Osteocyte (in vitro differentiated cells): Measurements from ENCODE around the gene SMPD4. TPM values are rescaled to one million over a fixed set of nuclear protein-coding genes. Genes with fewer than 3 reads are reported as not detected.
"Not testable (repeated sequence)": the region's sequence is repeated elsewhere in the genome, so short reads cannot be mapped to it uniquely, and the experiment has no call there.

Experiments
- DNase-seq: peaks from one replicate; pipeline ENCODE4 v3.0.0; 2021; ENCODE audit warnings: mixed read lengths; ENCODE audit not compliant: unreplicated experiment; ENCODE audit errors: extremely low spot score
- H3K27ac Mint-ChIP-seq: one replicate; pipeline ENCODE4 v1.8.0; 2021; ENCODE audit warnings: mild to moderate bottlenecking, mixed read lengths; ENCODE audit not compliant: unreplicated experiment
- H3K27me3 Mint-ChIP-seq: one replicate; pipeline ENCODE4 v1.8.0; 2021; ENCODE audit warnings: mixed read lengths; ENCODE audit not compliant: unreplicated experiment
- H3K36me3 Mint-ChIP-seq: one replicate; pipeline ENCODE4 v1.8.0; 2021; ENCODE audit warnings: mixed read lengths; ENCODE audit not compliant: unreplicated experiment
- H3K4me1 Mint-ChIP-seq: one replicate; pipeline ENCODE4 v1.8.0; 2021; ENCODE audit warnings: mixed read lengths; ENCODE audit not compliant: unreplicated experiment
- H3K4me3 Mint-ChIP-seq: one replicate; pipeline ENCODE4 v1.8.0; 2021; ENCODE audit warnings: mild to moderate bottlenecking, moderate library complexity, mixed read lengths; ENCODE audit not compliant: unreplicated experiment
- H3K9me3 Mint-ChIP-seq: one replicate; pipeline ENCODE4 v1.8.0; 2021; ENCODE audit warnings: mixed read lengths; ENCODE audit not compliant: unreplicated experiment
- CTCF ChIP-seq: fragments of 200-600 bp; sonication (generic); IDR thresholded peaks from 2 replicates; pipeline ENCODE4 v1.5.0; 2021; ENCODE audit warnings: antibody characterized with exemption, mild to moderate bottlenecking, moderate library complexity
- total RNA-seq: library from RNA; stranded (reverse); gene quantifications from 2 replicates; pipeline ENCODE4 v1.2.1, GENCODE V29; 2021

The SMPD4 gene
- total RNA-seq, 1 donor from 2014 or later = 64.8 TPM

DNA sequence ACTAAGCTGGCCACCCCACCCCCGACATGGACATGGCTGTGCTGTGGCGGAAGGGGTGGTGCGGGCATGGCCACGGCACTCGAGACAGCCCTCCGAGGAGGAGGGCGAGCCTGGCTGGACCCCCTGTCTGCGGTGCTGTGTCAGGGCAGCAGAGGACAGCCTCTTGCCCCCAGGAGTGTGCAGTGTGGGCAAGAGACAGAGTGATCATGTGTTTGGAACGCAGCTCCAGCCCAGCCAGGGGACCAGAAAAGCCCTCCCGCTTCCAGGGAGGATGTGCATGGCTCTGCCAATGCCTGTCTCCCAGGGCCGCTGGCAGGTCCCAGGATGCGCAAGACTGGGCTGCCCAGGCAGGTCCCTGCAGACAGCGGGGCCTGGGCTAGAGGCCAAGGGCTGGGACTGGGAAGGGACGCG is 42.6 kb downstream of the SMPD4 start:
- H3K9me3 Mint-ChIP-seq, H3K27me3 Mint-ChIP-seq, H3K36me3 Mint-ChIP-seq, H3K4me1 Mint-ChIP-seq, H3K27ac Mint-ChIP-seq, H3K4me3 Mint-ChIP-seq: not testable (repeated sequence)
- DNase-seq = peak; percentile 78

DNA sequence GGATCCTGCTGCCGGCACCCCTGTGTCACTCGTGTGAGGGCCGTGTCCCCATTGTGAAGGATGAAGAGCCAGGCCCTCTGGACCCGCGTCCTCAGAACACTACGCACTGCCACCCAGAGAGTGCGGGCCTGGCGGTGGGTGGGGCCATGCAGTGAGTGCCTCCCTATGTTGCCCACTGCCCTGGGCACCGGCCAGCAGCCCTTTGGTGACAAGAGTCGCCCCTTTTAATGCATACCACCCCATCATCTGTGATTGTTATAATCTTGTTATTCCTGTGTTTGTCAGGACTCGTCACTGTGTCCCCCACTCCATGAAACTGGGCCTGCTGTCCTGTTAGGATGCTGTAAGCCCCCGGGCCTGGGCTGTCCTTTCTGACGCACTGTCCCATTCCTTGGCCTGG is 43.1 kb downstream of the SMPD4 start:
- not testable (repeated sequence) for H3K4me1 Mint-ChIP-seq, H3K27me3 Mint-ChIP-seq, H3K9me3 Mint-ChIP-seq, H3K4me3 Mint-ChIP-seq, H3K36me3 Mint-ChIP-seq, H3K27ac Mint-ChIP-seq
- peak; percentile 67 for DNase-seq

DNA sequence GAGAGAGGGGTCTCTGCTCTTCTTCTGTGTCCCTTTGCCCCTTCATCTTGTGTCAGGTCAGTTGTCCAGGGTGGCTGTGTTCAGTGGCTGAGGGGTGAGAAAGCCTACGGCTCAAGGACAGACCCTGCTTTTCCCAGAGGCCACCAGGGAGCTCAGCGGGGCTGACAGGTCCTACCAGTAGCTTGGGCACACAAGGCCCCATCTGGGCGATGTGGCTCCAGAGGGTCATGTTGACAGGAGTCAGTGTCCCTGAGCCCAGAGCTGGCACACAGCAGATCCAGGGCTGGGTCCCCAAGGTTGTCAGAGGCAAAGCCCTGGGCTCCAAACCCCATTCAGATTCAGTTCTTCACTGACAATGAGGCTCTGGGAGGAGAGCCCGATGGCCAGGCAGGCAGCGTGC is 44.3 kb downstream of the SMPD4 start:
- peak; percentile 75 for DNase-seq
- H3K9me3 Mint-ChIP-seq, H3K27ac Mint-ChIP-seq, H3K4me3 Mint-ChIP-seq, H3K27me3 Mint-ChIP-seq, H3K36me3 Mint-ChIP-seq, H3K4me1 Mint-ChIP-seq: not testable (repeated sequence)

DNA sequence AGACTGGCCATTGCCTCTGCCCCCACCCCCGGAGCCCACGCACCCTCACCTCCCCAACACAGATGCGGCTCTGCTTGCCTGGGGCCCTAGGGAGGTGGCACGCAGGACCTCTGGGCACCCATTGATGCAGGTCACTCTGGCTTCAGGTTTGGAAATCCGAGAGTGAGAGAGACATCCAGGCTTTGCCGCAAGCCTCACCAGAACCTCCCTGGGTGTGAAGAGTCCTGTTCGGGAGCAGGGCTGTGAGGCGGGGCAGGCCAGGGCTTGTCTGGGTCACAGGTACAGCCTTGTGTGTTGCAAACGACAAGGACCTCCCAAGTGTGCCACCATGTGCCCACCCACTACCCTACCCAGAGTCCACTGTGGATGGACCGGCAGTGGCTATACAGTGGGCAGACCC is 44.9 kb downstream of the SMPD4 start:
- not testable (repeated sequence) for H3K4me3 Mint-ChIP-seq, H3K4me1 Mint-ChIP-seq, H3K27ac Mint-ChIP-seq, H3K9me3 Mint-ChIP-seq, H3K27me3 Mint-ChIP-seq, H3K36me3 Mint-ChIP-seq
- DNase-seq = peak; percentile 68

- Mint-ChIP-seq H3K27ac (no peak overlapping the region), H3K36me3 (no peaks in the 10 kb centered on the region), H3K4me1 (no peaks in the 10 kb centered on the region), H3K27me3 (peaks cover 10% of the 10 kb centered on the region), H3K9me3 (no peaks in the 10 kb centered on the region), H3K4me3 (no peak overlapping the region)
- no peak for TF ChIP-seq CTCF
- peak; percentile 77 for DNase-seq
These were observed 45.5 kb downstream of the SMPD4 start for GRCh38 chr2:130135692-130136541.

GRCh38 chr2:130129120-130129829 is 52.1 kb downstream of the SMPD4 start, which contains the start of gene POTEF:
Gene POTEF, minus strand, starts transcription at chr2:130129222. Its CDS starts 8,707 bp downstream, at chr2:130120515.
- not testable (repeated sequence) for H3K4me3 Mint-ChIP-seq, H3K36me3 Mint-ChIP-seq, H3K27ac Mint-ChIP-seq, H3K9me3 Mint-ChIP-seq, H3K4me1 Mint-ChIP-seq, H3K27me3 Mint-ChIP-seq
- peak; percentile 49 for DNase-seq

GRCh38 chr2:130128464-130128863 is 52.9 kb downstream of the SMPD4 start:
- H3K9me3 Mint-ChIP-seq, H3K27ac Mint-ChIP-seq, H3K4me3 Mint-ChIP-seq, H3K36me3 Mint-ChIP-seq, DNase-seq, H3K27me3 Mint-ChIP-seq, H3K4me1 Mint-ChIP-seq: not testable (repeated sequence)

DNA sequence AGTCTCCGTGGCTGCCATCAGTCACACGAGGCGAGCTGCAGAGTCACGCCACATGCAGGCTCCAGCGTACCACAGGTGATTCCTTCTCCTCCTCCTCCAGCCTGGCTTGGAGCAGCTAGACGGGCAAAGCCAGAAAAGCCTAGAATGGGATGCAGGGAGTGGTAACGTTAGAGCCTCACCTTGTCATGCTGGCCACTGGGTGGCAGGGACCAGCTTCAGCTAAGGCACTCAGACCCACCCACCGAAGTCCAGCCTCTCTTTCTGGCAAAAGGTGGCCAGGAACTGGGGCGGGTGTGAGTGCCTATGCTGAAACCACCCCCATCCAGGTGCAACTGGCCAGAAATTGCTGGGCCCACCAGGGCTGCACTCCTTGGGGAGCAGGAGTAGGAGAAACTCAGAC is 53.7 kb downstream of the SMPD4 start:
- H3K4me1 Mint-ChIP-seq, DNase-seq, H3K36me3 Mint-ChIP-seq, H3K27me3 Mint-ChIP-seq, H3K27ac Mint-ChIP-seq, H3K9me3 Mint-ChIP-seq, H3K4me3 Mint-ChIP-seq: not testable (repeated sequence)

DNA sequence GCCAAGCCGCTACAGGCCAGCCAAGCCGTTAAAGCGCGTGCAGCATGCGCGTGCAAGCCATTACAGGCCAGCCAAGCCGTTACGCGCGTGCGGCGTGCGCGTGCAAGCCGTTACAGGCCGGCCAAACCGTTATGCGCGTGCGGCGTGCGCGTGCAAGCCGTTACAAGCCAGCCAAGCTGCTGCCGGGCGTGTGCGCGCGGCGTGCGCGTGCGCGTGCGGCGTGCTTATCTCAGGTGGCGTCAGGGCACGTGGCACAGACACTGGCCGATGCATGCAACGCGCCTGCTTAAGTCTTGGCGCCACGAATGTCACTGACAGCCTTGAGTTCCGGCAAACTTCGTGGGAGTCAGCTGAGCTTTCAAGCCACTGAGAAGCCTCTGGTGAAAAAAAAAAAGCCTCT is 60.5 kb downstream of the SMPD4 start:
- H3K4me1 Mint-ChIP-seq, DNase-seq, H3K36me3 Mint-ChIP-seq, H3K9me3 Mint-ChIP-seq, H3K4me3 Mint-ChIP-seq, H3K27me3 Mint-ChIP-seq, H3K27ac Mint-ChIP-seq: not testable (repeated sequence)

GRCh38 chr2:130102597-130103363 is 78.6 kb downstream of the SMPD4 start:
- H3K4me1 Mint-ChIP-seq = not testable (repeated sequence)

More at GRCh38 chr2:130102597-130103363, 78.6 kb downstream of the SMPD4 start:
- not testable (repeated sequence) for H3K36me3 Mint-ChIP-seq, H3K27ac Mint-ChIP-seq, H3K4me3 Mint-ChIP-seq, H3K9me3 Mint-ChIP-seq, H3K27me3 Mint-ChIP-seq, DNase-seq
